ENCODE results near the gene ALX4. TPM values are rescaled to one million over a fixed set of nuclear protein-coding genes. Genes with fewer than 3 reads are reported as not detected.

The ALX4 gene
- total RNA-seq, 4 donors from 2014 or later = 0.31 TPM; not detected in 3

DNA sequence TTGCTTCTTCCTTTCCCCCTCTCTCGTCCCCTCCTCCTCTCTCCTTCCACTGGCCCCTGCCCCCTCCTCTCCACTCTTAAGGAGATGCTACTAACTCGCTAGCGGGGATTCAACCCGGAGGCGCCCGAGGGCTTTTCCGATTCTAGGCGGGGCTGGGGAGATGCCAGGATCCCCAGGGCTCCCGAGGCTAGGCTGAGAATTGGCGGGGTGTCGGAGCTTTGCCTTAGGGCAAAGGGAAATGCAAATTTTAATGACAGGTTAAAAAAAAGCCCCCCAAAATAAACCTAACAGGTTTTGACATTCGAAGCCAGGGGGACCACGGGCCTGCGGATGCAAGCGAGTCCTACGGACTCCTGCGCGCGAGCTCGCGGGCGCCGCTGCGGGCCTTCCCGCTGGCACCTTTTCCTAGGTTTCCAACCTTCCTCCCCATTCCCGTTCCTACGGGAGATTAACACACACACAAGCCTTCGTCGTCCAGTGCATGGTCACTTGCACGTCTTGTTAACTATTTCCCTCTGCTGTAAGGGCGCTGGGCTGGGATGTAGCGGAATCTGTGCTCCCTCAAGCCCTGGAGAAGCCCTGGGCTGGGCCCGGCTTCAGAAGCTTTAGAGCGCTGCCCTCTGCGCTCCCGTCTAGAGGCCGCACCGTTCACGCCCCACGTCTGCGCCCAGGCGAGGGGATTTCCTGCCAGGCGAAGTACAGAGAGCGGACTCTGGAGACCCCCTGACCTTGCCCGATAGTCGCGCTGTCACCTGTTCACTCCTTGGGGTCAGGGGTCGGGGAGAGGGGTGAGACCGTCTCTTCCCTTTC lies 729 bp upstream of the ALX4 start:
- no peak for ATAC-seq
- H3K36me3 ChIP-seq = no peaks in the 10 kb centered on the region
- TF ChIP-seq POLR2A (IDR thresholded peaks at IDR 0.05) = no peak
- no peak for TF ChIP-seq EP300 (IDR thresholded peaks at IDR 0.05)
- TF ChIP-seq, protein P1, sequence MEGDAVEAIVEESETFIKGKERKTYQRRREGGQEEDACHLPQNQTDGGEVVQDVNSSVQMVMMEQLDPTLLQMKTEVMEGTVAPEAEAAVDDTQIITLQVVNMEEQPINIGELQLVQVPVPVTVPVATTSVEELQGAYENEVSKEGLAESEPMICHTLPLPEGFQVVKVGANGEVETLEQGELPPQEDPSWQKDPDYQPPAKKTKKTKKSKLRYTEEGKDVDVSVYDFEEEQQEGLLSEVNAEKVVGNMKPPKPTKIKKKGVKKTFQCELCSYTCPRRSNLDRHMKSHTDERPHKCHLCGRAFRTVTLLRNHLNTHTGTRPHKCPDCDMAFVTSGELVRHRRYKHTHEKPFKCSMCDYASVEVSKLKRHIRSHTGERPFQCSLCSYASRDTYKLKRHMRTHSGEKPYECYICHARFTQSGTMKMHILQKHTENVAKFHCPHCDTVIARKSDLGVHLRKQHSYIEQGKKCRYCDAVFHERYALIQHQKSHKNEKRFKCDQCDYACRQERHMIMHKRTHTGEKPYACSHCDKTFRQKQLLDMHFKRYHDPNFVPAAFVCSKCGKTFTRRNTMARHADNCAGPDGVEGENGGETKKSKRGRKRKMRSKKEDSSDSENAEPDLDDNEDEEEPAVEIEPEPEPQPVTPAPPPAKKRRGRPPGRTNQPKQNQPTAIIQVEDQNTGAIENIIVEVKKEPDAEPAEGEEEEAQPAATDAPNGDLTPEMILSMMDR (IDR thresholded peaks at IDR 0.05) = no peak
- no peak for TF ChIP-seq POLR2AphosphoS5 (IDR thresholded peaks at IDR 0.05)
- H3K27ac ChIP-seq = no peak overlapping the region
- H3K4me3 ChIP-seq = peak overlapping the region in 1 of 2 donors; percentile 44
- peaks cover 0 to 11% (median 0%) of the 10 kb centered on the region in 3 donors for H3K9me3 ChIP-seq
- H3K4me1 ChIP-seq = peaks cover 0 to 40% (median 21%) of the 10 kb centered on the region in 3 donors
- WGBS, 2 donors (ENCODE audit: low coverage in 1 of 2) = 5 to 12% methylated on average over 16 to 19 of the region's 49 CpGs
- peaks cover 100% of the 10 kb centered on the region for H3K27me3 ChIP-seq

DNA sequence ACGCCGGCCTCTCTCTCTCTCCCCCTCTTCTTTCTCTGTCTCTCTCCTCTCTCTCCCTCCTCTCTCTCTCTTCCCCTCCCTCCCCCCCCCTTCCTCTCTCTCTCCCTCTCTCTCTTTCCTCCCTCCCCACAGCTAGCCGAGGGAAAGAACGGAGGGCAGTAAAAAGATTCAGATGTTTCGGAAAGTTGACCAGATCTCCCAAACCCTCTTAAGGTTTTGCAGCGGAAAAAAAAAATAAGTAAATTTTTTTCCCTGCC lies 195 bp upstream of the ALX4 start:
- peak overlapping the region in 1 of 2 donors; percentile 44 for H3K4me3 ChIP-seq
- peaks cover 0 to 11% (median 0%) of the 10 kb centered on the region in 3 donors for H3K9me3 ChIP-seq
- 3% methylated on average over 4 of the region's 6 CpGs; no CpG with 5 or more reads in 1 of the 2 donors for WGBS, 2 donors (ENCODE audit: low coverage in 1 of 2)
- no peak for ATAC-seq
- no peaks in the 10 kb centered on the region for H3K36me3 ChIP-seq
- peaks cover 100% of the 10 kb centered on the region for H3K27me3 ChIP-seq
- H3K27ac ChIP-seq = no peak overlapping the region
- peaks cover 0 to 43% (median 21%) of the 10 kb centered on the region in 3 donors for H3K4me1 ChIP-seq
- TF ChIP-seq, protein P1 (IDR thresholded peaks at IDR 0.05) = no peak
- TF ChIP-seq EP300 (IDR thresholded peaks at IDR 0.05) (no peak), POLR2A (IDR thresholded peaks at IDR 0.05) (no peak), POLR2AphosphoS5 (IDR thresholded peaks at IDR 0.05) (no peak)

DNA sequence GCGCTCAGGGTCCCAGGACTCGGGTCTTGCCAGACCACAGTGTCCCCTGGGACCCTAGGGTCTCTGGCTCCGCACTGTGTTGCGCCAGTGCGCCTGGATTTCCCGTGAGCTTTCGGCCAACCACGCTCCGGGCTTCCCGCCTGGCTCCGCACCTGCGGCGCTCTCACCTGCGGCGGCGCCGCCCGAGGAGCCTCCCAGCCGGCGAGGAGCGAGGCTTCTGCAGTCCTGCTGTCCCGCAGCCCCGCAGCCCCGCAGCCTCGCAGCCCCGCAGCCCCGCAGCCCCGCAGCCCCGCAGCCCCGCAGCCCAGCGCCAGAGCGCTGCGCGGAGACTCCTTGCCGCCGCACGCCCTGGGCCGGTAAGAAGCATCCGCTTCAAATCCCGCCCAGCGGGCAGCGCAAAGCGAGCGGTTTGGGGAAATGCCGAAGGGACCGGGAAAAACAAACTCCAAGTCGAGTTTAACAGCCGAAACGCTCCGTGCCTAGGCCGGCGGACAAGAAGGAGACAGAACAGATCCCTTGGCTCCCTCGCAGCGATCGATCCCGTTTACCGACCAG lies 939 bp downstream of the ALX4 start:
- Histone ChIP-seq H3K4me3 (peak overlapping the region in 1 of 2 donors; percentile 44), H3K36me3 (no peaks in the 10 kb centered on the region), H3K9me3 (peaks cover 0 to 11% (median 0%) of the 10 kb centered on the region in 3 donors), H3K27ac (no peak overlapping the region), H3K4me1 (peaks cover 0 to 54% (median 28%) of the 10 kb centered on the region in 3 donors), H3K27me3 (peaks cover 100% of the 10 kb centered on the region)
- no peak for ATAC-seq
- WGBS, 2 donors (ENCODE audit: low coverage in 1 of 2) = 40% methylated on average over 1 of the region's 57 CpGs; no CpG with 5 or more reads in 1 of the 2 donors
- TF ChIP-seq POLR2A (IDR thresholded peaks at IDR 0.05) (no peak), POLR2AphosphoS5 (IDR thresholded peaks at IDR 0.05) (no peak), EP300 (IDR thresholded peaks at IDR 0.05) (no peak)
- TF ChIP-seq, protein P1 (IDR thresholded peaks at IDR 0.05) = no peak

DNA sequence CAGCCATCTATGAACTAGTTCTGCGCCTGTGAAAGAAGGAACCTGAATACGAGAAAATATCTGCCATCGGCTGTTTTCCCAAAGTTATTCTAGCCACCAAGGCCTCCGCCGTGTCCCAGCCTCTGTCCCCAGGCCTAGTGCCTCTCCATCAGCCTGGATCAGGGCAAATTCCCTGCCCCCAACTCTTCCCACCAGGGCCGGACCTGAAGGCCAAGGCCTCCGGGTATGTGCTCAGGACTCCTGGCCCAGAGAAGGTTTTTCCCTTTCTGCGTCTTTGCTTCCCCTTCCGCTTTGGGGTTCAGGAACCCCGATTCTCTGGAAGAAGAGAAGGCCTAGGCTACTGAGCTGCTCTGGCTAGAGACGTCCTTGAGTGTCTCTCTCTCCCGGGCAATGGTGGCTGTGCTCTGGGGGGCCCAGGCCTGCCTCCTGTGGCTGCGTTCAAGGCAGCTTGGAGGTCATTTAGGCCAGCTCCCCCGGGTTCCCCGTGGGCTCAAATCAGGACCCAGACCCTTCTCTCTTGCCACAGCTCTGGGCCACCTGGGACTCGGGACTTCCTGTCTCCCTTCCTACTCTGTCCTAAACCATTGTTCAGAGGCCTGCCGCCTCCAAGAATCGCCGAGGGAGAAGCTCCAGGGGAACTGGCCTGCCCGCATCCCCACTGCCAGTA lies 1.6 kb downstream of the ALX4 start:
- Histone ChIP-seq H3K36me3 (no peaks in the 10 kb centered on the region), H3K9me3 (peaks cover 0 to 11% (median 0%) of the 10 kb centered on the region in 3 donors), H3K27me3 (peaks cover 100% of the 10 kb centered on the region), H3K27ac (no peak overlapping the region), H3K4me1 (peaks cover 0 to 55% (median 28%) of the 10 kb centered on the region in 3 donors), H3K4me3 (peak overlapping the region in 1 of 2 donors; percentile 44)
- ATAC-seq = no peak
- TF ChIP-seq POLR2AphosphoS5 (IDR thresholded peaks at IDR 0.05) (no peak), POLR2A (IDR thresholded peaks at IDR 0.05) (no peak), EP300 (IDR thresholded peaks at IDR 0.05) (no peak)
- TF ChIP-seq, protein P1 (IDR thresholded peaks at IDR 0.05) = no peak
- 100% methylated on average over 4 of the region's 20 CpGs; no CpG with 5 or more reads in 1 of the 2 donors for WGBS, 2 donors (ENCODE audit: low coverage in 1 of 2)

Data from gastroesophageal sphincter (tissue), 4 donors.